GM19452 (cell line): ENCODE data around the gene MVB12B.

Source experiments
- ATAC-seq: cut with Tn5 transposase; IDR thresholded peaks from one replicate; pipeline ENCODE4 v1.9.1; 2021; ENCODE audit not compliant: unreplicated experiment

MVB12B gene

GRCh38 chr9:126329476-126330275 is 3.0 kb downstream of the MVB12B start:
- ATAC-seq: no peak

- ATAC-seq: no peak
Observed at GRCh38 chr9:126330536-126330935, 3.9 kb downstream of the MVB12B start.

GRCh38 chr9:126331964-126332748 is 5.5 kb downstream of the MVB12B start:
- ATAC-seq: no peak

- no peak for ATAC-seq
Observed at GRCh38 chr9:126334721-126335621, 8.3 kb downstream of the MVB12B start.

- ATAC-seq: no peak
Observed at GRCh38 chr9:126335837-126336735, 9.5 kb downstream of the MVB12B start.

- ATAC-seq: no peak
Observed at GRCh38 chr9:126336736-126337325, 10.2 kb downstream of the MVB12B start.

- ATAC-seq: no peak
Observed at GRCh38 chr9:126337729-126338372, 11.2 kb downstream of the MVB12B start.

- ATAC-seq: no peak
Observed at GRCh38 chr9:126338945-126339344, 12.3 kb downstream of the MVB12B start.

- ATAC-seq: no peak
Observed at GRCh38 chr9:126341426-126341825, 14.8 kb downstream of the MVB12B start.

GRCh38 chr9:126341902-126342301 is 15.3 kb downstream of the MVB12B start:
- ATAC-seq: no peak

GRCh38 chr9:126342621-126343031 is 16.0 kb downstream of the MVB12B start:
- ATAC-seq: no peak

- no peak for ATAC-seq
Observed at GRCh38 chr9:126343271-126343700, 16.7 kb downstream of the MVB12B start.

- ATAC-seq: no peak
Observed at GRCh38 chr9:126346031-126346430, 19.4 kb downstream of the MVB12B start.

- ATAC-seq: no peak
Observed at GRCh38 chr9:126347093-126347492, 20.5 kb downstream of the MVB12B start.

- ATAC-seq: no peak
Observed at GRCh38 chr9:126347911-126348760, 21.5 kb downstream of the MVB12B start.

GRCh38 chr9:126348911-126349550 is 22.4 kb downstream of the MVB12B start:
- ATAC-seq: no peak

- ATAC-seq: no peak
Observed at GRCh38 chr9:126354887-126355770, 28.5 kb downstream of the MVB12B start.
